Measurements from ENCODE around the gene ARSG.

Gene ARSG

GRCh38 chr17:68377771-68378267 is 86.5 kb downstream of the ARSG start:
- no peak for DNase-seq (ENCODE audit: low read depth, low spot score)

GRCh38 chr17:68378268-68379176 is 87.2 kb downstream of the ARSG start:
- DNase-seq (ENCODE audit: low read depth, low spot score) = no peak

DNA sequence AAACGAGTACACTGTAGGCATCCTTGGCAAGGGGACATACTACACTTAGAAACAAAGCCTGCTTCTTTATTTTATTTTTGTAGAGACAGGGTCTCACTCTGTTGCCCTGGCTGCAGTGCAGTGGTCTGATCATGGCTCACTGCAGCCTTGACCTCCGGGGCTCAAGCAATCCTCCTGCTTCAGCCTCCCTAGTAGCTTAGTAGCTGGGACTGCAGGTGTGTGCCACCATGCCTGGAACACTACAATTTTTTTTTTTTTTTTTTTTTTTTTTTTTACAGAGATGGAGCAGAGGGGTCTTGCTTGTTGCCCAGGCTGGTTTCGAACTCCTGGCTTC is 87.8 kb downstream of the ARSG start:
- DNase-seq (ENCODE audit: low read depth, low spot score) = no peak

GRCh38 chr17:68379692-68380677 is 88.7 kb downstream of the ARSG start:
- DNase-seq (ENCODE audit: low read depth, low spot score) = no peak

GRCh38 chr17:68381076-68381900 is 90.0 kb downstream of the ARSG start:
- DNase-seq (ENCODE audit: low read depth, low spot score) = no peak

DNA sequence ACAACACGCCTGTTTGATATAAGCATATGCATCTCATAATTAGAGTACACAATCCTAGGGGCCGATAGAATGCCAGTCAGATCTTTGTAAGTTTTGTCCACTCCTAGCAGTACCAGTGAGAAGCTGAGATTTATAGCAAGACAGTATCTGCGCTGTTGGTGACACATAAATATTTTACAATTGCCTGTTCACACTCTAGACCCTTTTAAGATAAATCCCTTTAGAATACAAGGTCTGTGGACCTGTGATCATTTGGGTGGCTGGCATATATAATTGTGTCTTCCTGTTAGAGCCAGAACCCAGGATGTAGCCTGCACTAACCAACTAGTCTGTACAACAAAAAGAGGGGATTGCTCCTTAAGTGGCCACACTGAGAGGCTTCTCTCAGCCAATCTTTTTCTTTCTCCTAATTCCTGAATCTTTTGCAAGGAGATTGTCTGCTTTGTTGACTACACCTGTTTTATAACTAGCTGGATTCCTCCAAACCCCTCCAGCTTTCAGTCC is 91.3 kb downstream of the ARSG start:
- DNase-seq (ENCODE audit: low read depth, low spot score) = no peak

DNA sequence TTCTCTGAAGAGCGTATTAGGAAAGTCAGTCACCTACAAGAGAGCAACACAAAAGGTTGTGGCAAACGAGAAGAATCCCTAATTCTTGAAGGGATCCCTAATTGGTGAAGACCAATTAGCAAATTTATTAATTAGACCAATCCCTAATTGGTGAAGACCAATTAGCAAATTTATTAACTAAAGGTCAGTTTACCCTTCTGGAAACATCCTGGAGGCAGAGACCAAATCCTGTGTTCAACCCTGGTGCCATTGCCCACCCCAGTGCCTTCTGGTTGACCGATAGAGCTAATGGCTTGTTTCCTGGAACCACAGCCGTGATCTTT is 91.8 kb downstream of the ARSG start:
- DNase-seq (ENCODE audit: low read depth, low spot score) = no peak

GRCh38 chr17:68383443-68384321 is 92.4 kb downstream of the ARSG start:
- DNase-seq (ENCODE audit: low read depth, low spot score) = no peak

GRCh38 chr17:68384471-68384870 is 93.2 kb downstream of the ARSG start:
- DNase-seq (ENCODE audit: low read depth, low spot score) = no peak

- no peak for DNase-seq (ENCODE audit: low read depth, low spot score)
Observed at GRCh38 chr17:68384941-68385340, 93.6 kb downstream of the ARSG start.

DNA sequence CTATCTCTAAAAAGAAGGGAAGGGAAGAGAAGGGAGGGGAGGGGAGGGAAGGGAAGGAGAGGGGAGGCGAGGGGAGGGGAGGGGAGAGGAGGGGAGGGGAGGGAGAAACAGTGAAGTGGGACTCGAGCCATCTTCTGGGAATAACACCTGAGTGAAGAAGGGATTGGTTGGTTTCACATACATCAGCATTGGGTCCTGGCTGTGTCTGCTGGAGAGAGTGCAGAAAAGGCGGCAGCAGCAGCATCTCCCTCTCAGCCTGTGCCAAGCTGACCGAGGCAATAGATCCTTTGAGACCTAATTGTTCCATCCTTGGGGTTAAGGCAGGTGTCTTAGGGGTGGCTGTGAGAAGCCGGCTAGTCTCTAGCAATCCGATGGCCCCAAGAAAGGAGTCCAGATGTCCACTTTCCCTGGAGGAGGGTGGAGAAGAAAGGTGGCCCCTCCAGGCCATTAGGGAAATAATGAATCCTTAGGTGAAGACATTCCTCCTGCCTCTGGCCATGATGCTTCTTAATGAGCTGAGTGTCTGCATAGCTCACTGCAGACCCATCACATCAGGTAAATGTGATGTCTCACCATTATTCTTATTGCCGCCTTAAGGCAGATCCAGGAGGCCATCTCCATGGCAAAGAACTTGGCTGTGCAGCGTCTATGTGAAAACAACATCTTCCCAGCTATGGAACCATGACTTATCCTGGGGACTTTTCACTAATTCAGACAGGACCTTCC is 94.4 kb downstream of the ARSG start:
- DNase-seq (ENCODE audit: low read depth, low spot score) = no peak

GRCh38 chr17:68387435-68388218 is 96.3 kb downstream of the ARSG start:
- no peak for DNase-seq (ENCODE audit: low read depth, low spot score)

DNA sequence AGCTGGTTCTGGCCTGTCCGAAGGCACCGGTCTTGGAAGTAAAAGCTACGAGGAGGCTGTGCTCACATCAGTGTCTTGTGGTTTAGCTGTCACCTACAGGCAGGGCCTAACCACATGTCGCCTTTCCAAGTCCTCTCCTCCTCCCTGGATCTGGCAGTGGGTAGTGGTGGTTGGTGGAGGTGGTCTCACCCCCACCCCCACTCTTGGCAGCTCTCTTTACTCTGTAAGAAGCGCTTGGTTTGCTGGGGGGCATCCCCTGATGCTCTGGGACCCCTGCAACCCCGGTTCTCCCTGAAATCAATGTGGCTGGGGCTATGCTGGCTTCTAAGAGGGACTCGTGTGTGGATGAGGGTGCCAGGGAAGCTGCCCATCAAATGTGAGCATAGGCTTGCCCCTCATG is 97.7 kb downstream of the ARSG start:
- DNase-seq (ENCODE audit: low read depth, low spot score) = no peak

- no peak for DNase-seq (ENCODE audit: low read depth, low spot score)
Observed at GRCh38 chr17:68390888-68391545, 99.7 kb downstream of the ARSG start.

GRCh38 chr17:68391561-68392268 is 100.4 kb downstream of the ARSG start:
- no peak for DNase-seq (ENCODE audit: low read depth, low spot score)

DNA sequence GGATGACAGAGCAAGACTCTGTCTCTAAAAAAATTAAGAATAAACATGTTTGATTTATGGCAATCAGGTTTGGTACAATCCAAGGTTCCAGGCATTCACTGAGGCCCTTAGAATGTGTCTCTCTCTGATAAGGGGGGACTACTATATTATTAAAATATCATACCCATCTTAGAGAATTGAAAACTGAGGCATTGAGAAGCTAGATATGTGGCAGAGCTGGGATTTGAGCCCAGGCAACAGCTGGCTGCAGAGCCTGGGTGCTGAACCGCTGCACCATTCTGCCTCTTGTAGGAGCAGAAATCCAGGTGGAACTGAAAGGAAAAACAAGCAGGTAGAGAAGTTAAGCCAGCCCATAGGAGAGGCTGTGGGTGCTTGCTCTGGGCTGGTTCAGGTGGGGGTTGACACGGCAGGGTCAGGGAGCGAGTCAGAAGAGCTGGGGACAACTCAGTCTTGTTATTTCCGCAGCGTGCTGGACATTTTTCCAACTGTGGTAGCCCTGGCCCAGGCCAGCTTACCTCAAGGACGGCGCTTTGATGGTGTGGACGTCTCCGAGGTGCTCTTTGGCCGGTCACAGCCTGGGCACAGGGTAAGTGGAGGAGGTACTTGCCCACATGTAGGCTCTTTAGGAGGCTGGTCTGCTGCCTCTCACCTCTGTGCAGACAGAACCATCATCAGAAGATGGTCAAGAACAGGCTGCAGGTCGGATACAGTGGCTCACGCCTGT is 103.5 kb downstream of the ARSG start:
- DNase-seq (ENCODE audit: low read depth, low spot score) = no peak
